PFSK-1 (cell line): ENCODE measurements around the gene PNKD.

Source experiments
- FOXP2 ChIP-seq: optimal IDR thresholded peaks from 2 replicates; pipeline ENCODE3; 2011; ENCODE audit warnings: borderline replicate concordance, control low read depth, inconsistent platforms; ENCODE audit not compliant: insufficient read depth; ENCODE audit errors: extremely low read length, extremely low read depth
- POLR2AphosphoS5 ChIP-seq: IDR thresholded peaks from 2 replicates; pipeline ENCODE4 v1.6.1; 2012; ENCODE audit warnings: low read depth, mild to moderate bottlenecking, control low read depth, low read length, moderate library complexity
- REST ChIP-seq, 2 experiments: IDR thresholded peaks; 2 replicates each; pipeline versions ENCODE4 v1.6.1 to v1.8.0; 2011 to 2012; ENCODE audit warnings: low read depth in 2 of 2, low read length in 2 of 2, control low read depth in 1 of 2, inconsistent platforms in 1 of 2, mild to moderate bottlenecking in 1 of 2, moderate library complexity in 1 of 2; ENCODE audit not compliant: insufficient read depth in 1 of 2
- SIN3A ChIP-seq: IDR thresholded peaks from 2 replicates; pipeline ENCODE4 v1.6.1; 2012; ENCODE audit warnings: mild to moderate bottlenecking, low read length, moderate library complexity, borderline replicate concordance; ENCODE audit not compliant: insufficient read depth
- TAF1 ChIP-seq: IDR thresholded peaks from 2 replicates; pipeline ENCODE4 v1.6.1; 2012; ENCODE audit warnings: low read length, control low read depth, borderline replicate concordance; ENCODE audit not compliant: insufficient read depth

Gene PNKD

GRCh38 chr2:218226903-218227302, 43.4 kb upstream of the PNKD start:
- TF ChIP-seq SIN3A, result no peak
- no peak for TF ChIP-seq FOXP2
- no peak for TF ChIP-seq POLR2AphosphoS5
- no peak for TF ChIP-seq REST (IDR thresholded peaks at IDR 0.05; ENCODE audit: insufficient read depth in 1 of 2, low read depth in 2 of 2, low read length in 2 of 2)
- no peak for TF ChIP-seq TAF1

GRCh38 chr2:218228366-218229090, 41.8 kb upstream of the PNKD start:
- TF ChIP-seq SIN3A (no peak), REST (IDR thresholded peaks at IDR 0.05; ENCODE audit: insufficient read depth in 1 of 2, low read depth in 2 of 2, low read length in 2 of 2) (no peak), TAF1 (no peak), FOXP2 (no peak), POLR2AphosphoS5 (no peak)

- TF ChIP-seq FOXP2, result no peak
- TF ChIP-seq TAF1, result no peak
- no peak for TF ChIP-seq POLR2AphosphoS5
- no peak for TF ChIP-seq REST (IDR thresholded peaks at IDR 0.05; ENCODE audit: insufficient read depth in 1 of 2, low read depth in 2 of 2, low read length in 2 of 2)
- no peak for TF ChIP-seq SIN3A
These were observed 41.1 kb upstream of the PNKD start for GRCh38 chr2:218229239-218229638.

- TF ChIP-seq REST (IDR thresholded peaks at IDR 0.05; ENCODE audit: insufficient read depth in 1 of 2, low read depth in 2 of 2, low read length in 2 of 2) (no peak), TAF1 (no peak), FOXP2 (no peak), SIN3A (no peak), POLR2AphosphoS5 (no peak)
These were observed 40.5 kb upstream of the PNKD start for GRCh38 chr2:218229851-218230250.
